ENCODE data around the gene EEF1AKMT4. TPM values are rescaled to one million over a fixed set of nuclear protein-coding genes. Genes with fewer than 3 reads are reported as not detected.

EEF1AKMT4 gene
- total and polyA plus RNA-seq, 2 of the 4 experiments (the other 2 are of a cell fraction), result 2.9 to 3.6 TPM

GRCh38 chr3:184241447-184242296, 7.8 kb upstream of the EEF1AKMT4 start:
- no peak overlapping the region for H2BK5ac ChIP-seq (ENCODE audit: low read depth, low read length, poor library complexity, severe bottlenecking)
- H2BK20ac ChIP-seq (ENCODE audit: low read depth, low read length), result no peak overlapping the region
- H3K18ac ChIP-seq (ENCODE audit: low read depth, low read length), result no peak overlapping the region
- CTCF ChIA-PET, result no interaction called here
- H3K27me3 ChIP-seq (ENCODE audit: control insufficient read depth, insufficient read depth, low read length), result peaks cover 5% of the 10 kb centered on the region; the same call in 1 of the 2 replicates
- WGBS, 2 experiments (ENCODE audit: extremely low coverage in 2 of 2, insufficient read length in 1 of 2), result 22% methylated on average over 24 of the region's 46 CpGs; no CpG with 5 or more reads in 1 of the 2 experiments
- H4K20me1 ChIP-seq (ENCODE audit: insufficient read depth, low read length), result peaks cover 14% of the 10 kb centered on the region
- POLR2A ChIA-PET (ENCODE audit: unreplicated experiment), result no interaction called here
- no peak overlapping the region for H3K14ac ChIP-seq (replicated peaks; ENCODE audit: low read depth, low read length)
- no peak overlapping the region for H4K8ac ChIP-seq (ENCODE audit: low read depth in 2 of 2, low read length in 2 of 2)
- no peak overlapping the region for H3K4ac ChIP-seq (ENCODE audit: low read depth, low read length)
- H3K4me2 ChIP-seq (ENCODE audit: low read depth, low read length), result no peak overlapping the region
- no peaks in the 10 kb centered on the region for H3K4me1 ChIP-seq (ENCODE audit: control insufficient read depth, insufficient read depth, low read length)
- dilution Hi-C loops (cut with HindIII; ENCODE audit: low sequenced_read_pairs, unreplicated experiment) (no loop called here), intact Hi-C loops (cut with micrococcal nuclease) (no loop called here), in situ Hi-C loops (cut with MboI; ENCODE audit: low sequenced_read_pairs) (no loop called here)
- no peaks in the 10 kb centered on the region for H3K9me3 ChIP-seq (ENCODE audit: control insufficient read depth, insufficient read depth, low read length)
- H2AK9ac ChIP-seq (replicated peaks; ENCODE audit: low read depth, low read length, poor library complexity), result peak overlapping the region; percentile 70
- no peak overlapping the region for H3K56ac ChIP-seq (ENCODE audit: extremely low read depth, insufficient read depth, low read length)
- H2AK5ac ChIP-seq (ENCODE audit: low read depth, low read length), result no peak overlapping the region
- H3K23ac ChIP-seq (ENCODE audit: low read depth, low read length), result no peak overlapping the region
- ATAC-seq (ENCODE audit: low read depth) (peak; percentile 72), DNase-seq (peak; percentile 21)
- H3K36me3 ChIP-seq (ENCODE audit: control insufficient read depth, insufficient read depth, low read length), result peaks cover 33% of the 10 kb centered on the region
- H2AFZ ChIP-seq (replicated peaks; ENCODE audit: low read length, poor library complexity), result peak overlapping the region; percentile 29
- no peaks in the 10 kb centered on the region for H3K9me1 ChIP-seq (ENCODE audit: insufficient read depth, low read length)
- no peak overlapping the region for H3K4me3 ChIP-seq (ENCODE audit: insufficient read depth, low read depth, low read length)
- H2BK120ac ChIP-seq (ENCODE audit: low read depth, low read length), result no peak overlapping the region
- no TSS peak for BruUV-seq (replicated peaks)
- H3K27ac ChIP-seq (ENCODE audit: insufficient read depth, low read length), result no peak overlapping the region
- no peak overlapping the region for H4K91ac ChIP-seq (ENCODE audit: insufficient read depth, low read depth, low read length)
- TF ChIP-seq SMC3 (IDR thresholded peaks at IDR 0.05; ENCODE audit: low read depth, low read length) (peak; percentile 44), RAD21 (IDR thresholded peaks at IDR 0.05; ENCODE audit: low read length) (peak; percentile 54), BHLHE40 (IDR thresholded peaks at IDR 0.05; ENCODE audit: low read depth, low read length) (no peak), CTCF (conservative IDR thresholded peaks at IDR 0.05; ENCODE audit: low read depth, low read length) (peak; percentile 38)
- no peak overlapping the region for H2BK15ac ChIP-seq (ENCODE audit: low read depth, low read length)
- no peak overlapping the region for H4K5ac ChIP-seq (ENCODE audit: low read depth, low read length)
- H3K79me1 ChIP-seq (ENCODE audit: low read depth in 1 of 2, low read length in 2 of 2), result peaks cover 0 to 10% of the 10 kb centered on the region in 2 experiments; a peak in 1 of 4 replicates
- no peak overlapping the region for H3K9ac ChIP-seq (ENCODE audit: low read depth, low read length)

Data from IMR-90 (cell line).